HG03108 (cell line): ENCODE data around the gene NF2.

Experiments
- ATAC-seq: cut with Tn5 transposase; IDR thresholded peaks from one replicate; pipeline ENCODE4 v1.9.1; 2021; ENCODE audit warnings: moderate library complexity; ENCODE audit not compliant: unreplicated experiment

Gene NF2

GRCh38 chr22:29629903-29630516, 26.6 kb downstream of the NF2 start:
- ATAC-seq = no peak

- no peak for ATAC-seq
Observed at GRCh38 chr22:29630987-29631386, 27.6 kb downstream of the NF2 start.

DNA sequence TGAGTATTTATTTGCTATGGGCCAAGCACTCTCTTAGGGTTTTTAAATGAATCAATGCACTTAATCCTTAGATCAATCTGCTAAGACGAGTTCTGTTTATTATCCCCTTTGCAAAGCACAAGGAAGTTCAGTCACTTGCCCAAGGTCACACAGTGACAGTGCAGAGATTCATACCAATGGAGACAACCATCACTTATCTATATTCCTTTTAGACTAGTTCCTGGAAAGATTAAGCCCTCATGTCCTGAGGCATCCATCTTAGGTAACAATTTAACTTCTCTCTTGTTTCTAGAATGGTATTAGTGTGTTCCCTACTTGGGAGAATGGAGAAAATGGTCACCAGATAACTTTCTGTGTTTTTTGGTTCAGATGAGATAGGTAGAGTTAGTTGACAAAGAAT, 28.3 kb downstream of the NF2 start:
- ATAC-seq = no peak

DNA sequence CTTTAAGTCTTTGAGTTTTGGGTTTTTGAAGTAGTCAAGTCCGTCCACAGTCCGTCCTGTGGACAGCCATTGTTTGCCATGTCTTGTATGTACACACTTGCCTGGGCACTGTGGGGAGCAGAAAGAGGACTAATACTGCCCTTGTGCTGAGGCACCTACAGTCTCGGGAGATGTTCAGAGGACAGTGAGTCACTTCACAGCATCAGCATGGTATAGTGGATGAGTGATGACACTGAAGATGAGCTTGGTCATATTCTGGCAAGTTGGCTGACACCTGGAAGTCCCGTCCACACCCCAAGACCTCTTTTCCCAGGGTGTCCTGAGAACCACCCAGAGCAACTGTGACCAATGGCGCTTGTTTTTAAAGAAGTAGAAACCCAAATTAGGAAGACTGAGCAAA, 29.2 kb downstream of the NF2 start:
- ATAC-seq = no peak

DNA sequence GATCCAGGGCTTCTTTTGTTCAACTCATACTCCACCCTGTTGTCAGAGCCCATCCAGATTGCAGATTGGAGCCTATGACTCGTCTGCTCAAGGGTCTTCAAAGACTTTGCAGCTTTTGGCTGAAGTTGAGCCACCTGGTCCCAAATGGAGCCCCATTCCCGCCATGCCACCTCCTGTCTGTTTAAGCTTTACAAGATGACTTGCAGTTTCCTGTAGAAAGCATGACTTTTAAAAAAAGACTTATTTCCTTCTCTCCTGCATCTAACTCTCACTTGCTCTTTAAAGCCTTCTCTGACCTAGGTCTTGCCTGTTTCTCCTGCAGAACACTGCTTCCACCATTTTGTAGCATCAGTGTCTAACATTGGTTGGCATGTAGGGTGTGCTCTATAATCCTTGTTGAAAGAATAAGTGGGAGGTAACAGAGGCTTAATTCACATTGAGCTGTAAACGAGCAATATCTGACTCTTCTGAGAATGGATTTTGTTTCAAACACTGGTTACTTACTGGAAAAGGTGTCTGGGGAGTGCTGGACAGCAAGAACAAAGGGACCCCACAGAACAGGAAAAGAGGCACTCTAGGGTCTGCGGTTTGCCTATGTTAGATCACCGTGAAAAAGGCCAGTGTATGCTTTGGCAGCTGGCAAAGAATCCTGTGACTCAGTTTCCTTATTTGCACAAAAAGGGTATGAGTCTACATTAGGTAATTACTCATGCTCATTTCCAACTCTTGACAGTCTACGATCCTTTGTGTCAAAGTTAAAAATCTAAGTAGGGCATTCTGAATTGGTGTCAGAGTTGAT, 30.3 kb downstream of the NF2 start:
- no peak for ATAC-seq

GRCh38 chr22:29634847-29635246, 31.4 kb downstream of the NF2 start:
- no peak for ATAC-seq

DNA sequence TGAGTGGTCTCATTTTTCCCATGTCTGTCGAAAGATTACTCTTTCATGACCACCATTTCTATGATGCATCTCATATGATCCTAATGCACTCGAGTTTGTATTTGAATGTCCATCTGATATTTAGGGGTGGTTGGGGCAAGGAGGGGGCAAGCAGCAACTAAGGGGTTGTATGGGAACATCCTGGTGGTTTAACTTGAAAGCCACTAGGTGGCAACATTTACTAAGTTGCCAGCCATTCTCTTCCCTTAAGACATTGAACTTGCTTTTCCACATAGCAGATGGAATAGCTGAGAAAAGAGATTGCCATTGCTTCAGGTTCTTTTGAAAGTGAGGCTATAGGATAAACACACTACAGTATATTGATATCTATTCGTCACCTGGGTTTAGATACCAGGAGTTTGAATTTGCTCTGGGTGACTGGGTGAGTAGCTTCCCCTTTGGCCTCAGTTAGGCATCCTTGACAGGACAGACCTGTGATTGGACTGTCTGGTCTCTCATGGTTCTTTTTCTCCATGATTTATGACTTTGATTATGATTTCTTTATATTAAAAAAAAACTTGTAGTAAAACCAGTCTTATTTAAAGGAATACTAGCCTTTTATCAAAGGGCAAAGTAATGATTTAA, 32.4 kb downstream of the NF2 start:
- ATAC-seq = no peak

GRCh38 chr22:29636751-29637150, 33.3 kb downstream of the NF2 start:
- no peak for ATAC-seq

DNA sequence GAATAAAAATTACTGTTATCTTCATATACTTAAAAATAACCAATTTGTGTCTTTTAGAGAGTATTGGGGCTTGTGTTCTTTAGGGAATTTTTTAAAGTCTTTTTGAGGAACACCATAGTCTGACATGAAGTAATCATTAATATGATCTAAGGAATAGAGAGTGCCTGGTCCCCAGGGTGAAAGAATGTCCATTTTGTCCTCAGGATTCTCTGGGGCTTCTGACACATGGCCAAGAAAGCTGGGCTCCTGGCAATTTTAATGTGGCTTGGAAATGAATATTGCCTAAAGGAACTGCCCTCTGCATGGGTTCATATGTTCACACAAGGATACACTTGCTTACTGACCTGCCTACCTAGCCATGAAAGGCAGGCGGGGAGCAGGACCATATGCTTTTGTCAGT, 33.7 kb downstream of the NF2 start:
- no peak for ATAC-seq

DNA sequence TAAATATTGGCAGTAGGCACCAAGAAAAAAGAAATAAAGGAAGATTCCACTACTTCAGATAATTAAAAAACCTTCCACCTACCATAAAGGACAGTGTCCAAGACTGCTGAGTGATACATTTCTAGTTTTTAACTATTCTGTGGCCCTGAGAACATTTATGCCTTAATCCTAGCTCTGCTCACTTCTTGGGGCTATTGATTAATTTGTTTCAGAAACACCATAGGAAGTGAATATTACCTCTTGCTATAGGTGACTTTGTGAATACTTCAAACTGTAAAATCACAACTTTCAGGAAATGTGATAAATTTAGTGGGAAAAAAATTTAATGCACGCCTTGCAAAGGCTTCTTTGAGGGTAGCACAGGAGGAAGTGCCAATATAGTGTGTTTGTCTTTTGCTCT, 35.2 kb downstream of the NF2 start:
- ATAC-seq = no peak

DNA sequence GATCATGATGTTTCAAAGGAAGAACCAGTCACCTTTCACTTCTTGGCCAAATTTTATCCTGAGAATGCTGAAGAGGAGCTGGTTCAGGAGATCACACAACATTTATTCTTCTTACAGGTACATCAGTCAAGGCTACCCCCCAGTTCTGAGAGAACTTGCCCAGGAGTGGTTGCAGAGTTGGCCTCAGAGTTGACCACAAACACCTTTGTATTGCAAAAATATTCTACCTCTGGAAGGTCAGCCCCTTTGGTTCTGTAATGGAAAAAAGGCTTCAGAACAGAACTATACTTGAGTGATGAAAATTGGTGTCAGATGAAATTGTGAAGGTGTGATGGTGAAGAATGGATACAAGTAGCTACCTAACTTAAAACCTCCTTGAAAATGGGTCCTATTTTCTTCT, 35.7 kb downstream of the NF2 start:
- ATAC-seq = no peak

GRCh38 chr22:29641042-29641699, 37.7 kb downstream of the NF2 start:
- ATAC-seq = no peak

GRCh38 chr22:29641700-29642330, 38.4 kb downstream of the NF2 start:
- ATAC-seq = no peak

DNA sequence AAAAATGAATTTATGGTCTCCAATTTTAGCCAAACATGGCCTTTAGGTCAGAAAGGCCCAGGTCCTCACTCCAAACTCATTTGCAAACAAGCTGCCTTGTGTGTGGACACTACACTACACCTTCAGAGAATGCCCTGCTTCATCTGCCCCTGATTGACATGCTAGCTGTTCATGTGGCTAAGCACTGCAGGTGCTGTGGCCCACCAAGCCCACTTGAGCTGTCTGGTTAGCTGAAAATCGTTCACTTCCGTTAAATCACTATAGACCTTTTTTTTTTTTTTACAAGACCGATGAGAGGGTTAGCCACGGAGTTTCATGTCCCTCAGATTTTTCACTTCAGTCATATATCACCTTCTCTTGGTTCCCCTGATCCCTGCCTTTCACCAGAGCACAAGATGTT, 39.3 kb downstream of the NF2 start:
- ATAC-seq = no peak

- no peak for ATAC-seq
Observed at GRCh38 chr22:29647954-29648737, 44.7 kb downstream of the NF2 start.

- ATAC-seq = no peak
Observed at GRCh38 chr22:29650370-29650769, 46.9 kb downstream of the NF2 start.

GRCh38 chr22:29651652-29652051, 48.2 kb downstream of the NF2 start:
- no peak for ATAC-seq

GRCh38 chr22:29654420-29654819, 51.0 kb downstream of the NF2 start:
- no peak for ATAC-seq

GRCh38 chr22:29654882-29655281, 51.4 kb downstream of the NF2 start:
- ATAC-seq = no peak

DNA sequence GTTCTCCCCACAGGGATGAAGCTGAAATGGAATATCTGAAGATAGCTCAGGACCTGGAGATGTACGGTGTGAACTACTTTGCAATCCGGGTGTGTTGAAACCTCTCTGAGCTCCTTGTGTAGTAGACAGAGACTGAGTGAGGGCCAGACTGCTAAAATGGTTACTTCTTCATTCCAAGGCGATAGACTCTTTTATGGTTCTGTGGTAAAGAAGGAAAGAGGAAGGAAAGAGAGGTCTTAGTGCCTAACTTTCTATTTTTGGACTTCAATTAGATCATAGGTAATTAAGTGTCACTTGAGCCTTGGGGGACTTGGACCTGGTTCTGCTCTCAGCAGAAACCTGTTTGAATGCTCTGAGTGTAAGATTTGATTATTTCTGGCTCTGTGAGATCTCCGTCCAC, 54.7 kb downstream of the NF2 start:
- ATAC-seq = no peak

DNA sequence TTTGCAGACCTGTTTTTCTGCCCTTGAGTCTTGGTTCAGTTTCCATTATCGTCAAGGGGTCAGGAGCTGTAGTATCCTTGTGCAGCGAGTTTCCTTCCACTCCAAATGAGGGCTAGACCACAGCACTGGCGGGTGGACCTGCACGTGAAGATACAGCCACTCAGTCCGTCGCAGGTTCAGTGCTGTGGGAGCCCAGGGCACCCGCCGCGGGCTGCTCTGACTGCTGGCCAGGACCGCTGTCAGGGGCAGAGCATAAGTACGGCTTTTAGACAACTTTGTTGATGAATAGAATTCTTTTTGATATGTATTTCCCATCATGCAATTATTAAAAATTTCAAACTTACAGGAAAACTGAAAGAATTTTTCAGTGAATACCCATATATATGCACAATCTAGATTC, 56.6 kb downstream of the NF2 start:
- no peak for ATAC-seq
